Inflammatory macrophage (primary cell): Measurements from ENCODE around the gene PLPP4.
A peak's percentile ranks its signal among the peaks of the same experiment; 100 is the strongest.

Experiments used
- DNase-seq, 2 donors: peaks; one replicate each; pipeline ENCODE4 v3.0.0-alpha.2; 2020 to 2022

PLPP4 gene

GRCh38 chr10:120580918-120581895 is 124.2 kb downstream of the PLPP4 start:
- DNase-seq, result no peak

DNA sequence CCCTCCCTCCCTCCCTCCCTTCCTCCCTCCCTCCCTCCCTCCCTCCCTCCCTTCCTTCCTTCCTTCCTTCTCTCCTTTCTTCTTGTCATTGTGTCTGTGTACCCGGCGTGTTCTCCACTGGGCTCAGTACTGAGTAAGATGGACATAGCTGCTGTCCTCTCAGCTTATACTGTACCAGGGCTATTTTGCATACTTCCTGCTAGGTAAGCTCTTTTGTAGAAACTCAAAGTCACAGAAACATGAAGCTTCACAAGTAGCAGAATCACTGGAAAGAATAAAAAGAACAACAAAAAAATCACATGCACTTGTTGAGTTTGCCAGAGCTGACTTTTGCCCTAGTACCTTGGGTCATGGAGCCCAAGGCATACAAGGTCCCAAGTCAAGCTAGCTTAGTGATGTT is 125.7 kb downstream of the PLPP4 start:
- DNase-seq, result no peak

DNA sequence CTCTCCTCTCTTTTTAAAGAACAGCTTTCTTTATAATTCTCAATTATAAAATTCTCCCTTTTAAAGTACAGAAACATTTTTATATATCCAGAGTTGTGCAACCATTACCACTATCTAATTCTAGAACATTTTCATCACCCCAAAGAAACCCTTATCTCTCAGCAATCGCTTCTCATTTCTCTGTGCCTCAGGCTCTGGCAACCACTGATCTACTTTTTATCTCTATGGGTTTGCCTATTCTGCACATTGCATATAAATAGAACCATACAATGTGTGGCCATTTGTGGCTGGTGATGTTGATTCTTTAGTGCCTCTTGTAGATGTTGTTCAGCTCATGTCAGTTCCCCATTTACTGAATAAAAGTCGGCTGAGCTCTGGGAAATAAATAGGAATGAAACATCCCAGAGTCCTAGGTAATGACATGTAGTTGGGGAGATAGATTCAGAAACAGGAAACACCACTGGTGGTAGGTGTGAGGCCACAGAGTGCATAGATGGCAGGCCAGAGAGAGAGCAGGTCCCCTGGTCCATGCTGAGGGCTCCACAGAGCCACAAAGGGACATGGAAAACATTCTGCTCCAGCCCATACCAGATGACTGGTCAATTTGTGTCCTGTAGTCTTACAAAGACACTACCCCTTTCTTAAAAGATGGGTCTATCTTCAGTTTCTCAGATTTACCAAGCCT is 126.5 kb downstream of the PLPP4 start:
- no peak for DNase-seq

DNA sequence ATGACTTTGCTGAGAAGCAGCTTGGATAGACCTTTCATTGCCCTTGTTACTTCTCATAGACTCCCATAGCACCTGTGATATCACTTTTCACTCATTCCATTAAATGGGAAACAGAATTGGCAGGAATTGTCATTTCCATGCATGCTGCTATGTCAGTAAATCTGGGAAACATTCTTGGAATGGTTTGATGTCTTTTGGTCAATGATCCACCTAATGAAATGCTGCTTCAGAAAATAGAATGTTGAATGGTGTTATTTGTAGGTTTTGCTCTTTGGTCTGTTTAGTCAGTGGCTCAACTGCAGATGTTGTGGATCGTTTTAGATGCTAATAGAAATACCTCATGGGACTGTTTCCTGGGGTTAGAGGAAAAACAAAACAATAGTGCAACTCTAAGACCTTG is 127.8 kb downstream of the PLPP4 start:
- no peak for DNase-seq

- no peak for DNase-seq
Measured at GRCh38 chr10:120586471-120586872, 129.4 kb downstream of the PLPP4 start.

DNA sequence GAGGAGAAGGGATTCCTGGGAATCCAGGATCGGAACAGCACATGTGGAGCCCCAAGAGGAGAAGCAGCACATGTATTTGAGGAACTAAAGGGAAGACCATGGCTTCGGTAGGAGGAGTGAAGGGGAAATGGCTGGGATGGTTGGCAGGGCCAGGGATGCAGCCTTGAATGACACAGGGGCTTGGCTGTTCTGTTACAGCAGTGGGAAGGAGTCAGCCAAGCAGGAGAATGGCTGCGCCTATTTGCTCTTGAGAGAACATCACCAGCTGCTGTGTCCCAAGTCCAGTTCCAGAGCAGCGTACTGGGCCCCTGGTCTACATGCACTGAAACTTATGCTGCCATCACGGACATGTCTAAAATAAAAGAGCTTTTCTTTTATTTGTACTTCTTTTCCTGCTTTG is 130.0 kb downstream of the PLPP4 start:
- DNase-seq, result no peak

GRCh38 chr10:120588311-120588710 is 131.3 kb downstream of the PLPP4 start:
- DNase-seq, result no peak

- DNase-seq, result no peak
Measured at GRCh38 chr10:120593693-120594092, 136.7 kb downstream of the PLPP4 start.

DNA sequence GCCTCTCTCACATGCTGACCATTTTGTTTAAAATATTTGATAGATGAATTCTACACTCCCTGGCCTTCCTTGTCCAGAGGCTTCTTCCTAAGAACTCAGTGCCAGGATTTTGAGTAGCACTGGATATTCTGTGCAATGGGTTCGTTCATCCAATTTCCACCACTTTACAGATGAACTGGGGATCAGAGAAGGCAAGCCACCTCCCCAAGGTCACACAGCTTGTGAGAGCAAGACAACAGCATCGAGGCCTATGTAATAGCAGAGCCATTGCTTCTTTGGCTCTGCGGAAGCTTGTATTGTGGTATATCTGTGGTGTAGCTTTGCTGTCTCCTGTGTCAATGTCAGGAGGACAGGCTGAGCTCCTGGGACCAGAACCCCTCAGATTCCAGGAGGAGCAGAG is 140.9 kb downstream of the PLPP4 start:
- no peak for DNase-seq

GRCh38 chr10:120598386-120598785 is 141.4 kb downstream of the PLPP4 start:
- peak in 1 of 2 donors; percentile 22 for DNase-seq

DNA sequence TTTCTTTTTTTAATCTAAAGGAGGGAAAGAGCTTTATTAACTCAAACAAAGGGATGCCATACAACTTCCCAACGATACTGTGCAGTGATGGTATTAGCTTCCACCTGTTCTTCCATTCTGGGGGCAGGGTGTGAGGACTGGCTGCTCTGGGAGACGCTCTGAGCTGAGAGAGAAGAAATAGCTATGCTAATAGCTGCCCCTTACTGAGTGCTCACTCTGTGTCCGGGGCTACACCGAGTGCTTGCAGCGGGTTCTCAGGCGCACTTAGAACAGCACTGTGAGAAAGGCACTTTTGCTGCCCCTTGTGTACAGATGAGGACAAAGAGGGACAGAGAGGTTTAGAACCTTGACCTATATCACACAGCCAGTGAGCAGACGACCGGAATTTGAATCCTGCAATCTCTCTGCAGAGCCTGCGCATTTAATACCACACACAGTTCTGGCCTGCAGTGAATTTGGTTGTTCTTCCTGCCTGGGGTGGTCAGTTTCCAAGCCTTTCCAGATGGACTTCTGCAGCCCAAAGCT is 142.2 kb downstream of the PLPP4 start:
- DNase-seq, result no peak

DNA sequence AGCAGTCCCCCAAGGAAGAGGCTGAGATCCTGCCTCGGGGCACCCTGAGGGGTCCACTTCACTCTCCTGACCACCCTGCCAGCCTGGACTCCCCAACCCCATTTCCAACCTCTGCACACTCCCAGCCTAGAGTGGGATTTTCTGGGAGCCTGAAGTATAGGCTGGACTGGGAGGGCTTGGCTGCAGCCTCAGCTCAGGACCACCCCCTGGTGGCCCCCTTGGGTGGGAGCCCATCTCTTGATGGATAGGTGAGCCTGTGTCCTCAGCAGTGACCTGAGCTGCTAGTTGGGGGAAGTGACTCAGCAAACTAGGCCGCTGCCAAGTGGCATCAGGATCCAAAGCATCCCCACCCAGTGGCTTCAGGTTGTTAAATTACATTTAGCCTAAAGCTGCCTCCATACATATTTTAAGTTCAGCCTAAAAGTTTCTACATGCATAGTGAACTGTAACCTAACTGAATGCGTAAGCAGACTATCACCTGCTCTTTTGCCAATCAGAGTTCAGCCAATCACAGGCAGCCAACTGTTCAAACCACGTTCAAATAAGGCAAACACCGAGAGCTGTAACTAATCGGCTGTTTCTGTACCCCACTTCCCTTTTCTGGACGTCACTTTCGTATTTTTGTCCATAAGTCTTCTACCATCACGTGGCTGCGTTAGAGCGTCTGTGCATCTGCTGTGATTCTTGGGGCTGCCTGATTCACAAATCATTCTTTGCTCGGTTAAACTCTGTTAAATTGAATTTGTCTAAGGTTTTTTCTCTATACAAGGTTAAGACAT is 144.0 kb downstream of the PLPP4 start:
- peak; percentile 46 to 54 for DNase-seq

- DNase-seq, result no peak
Measured at GRCh38 chr10:120601999-120602398, 145.0 kb downstream of the PLPP4 start.

- DNase-seq, result no peak
Measured at GRCh38 chr10:120605410-120605809, 148.4 kb downstream of the PLPP4 start.

DNA sequence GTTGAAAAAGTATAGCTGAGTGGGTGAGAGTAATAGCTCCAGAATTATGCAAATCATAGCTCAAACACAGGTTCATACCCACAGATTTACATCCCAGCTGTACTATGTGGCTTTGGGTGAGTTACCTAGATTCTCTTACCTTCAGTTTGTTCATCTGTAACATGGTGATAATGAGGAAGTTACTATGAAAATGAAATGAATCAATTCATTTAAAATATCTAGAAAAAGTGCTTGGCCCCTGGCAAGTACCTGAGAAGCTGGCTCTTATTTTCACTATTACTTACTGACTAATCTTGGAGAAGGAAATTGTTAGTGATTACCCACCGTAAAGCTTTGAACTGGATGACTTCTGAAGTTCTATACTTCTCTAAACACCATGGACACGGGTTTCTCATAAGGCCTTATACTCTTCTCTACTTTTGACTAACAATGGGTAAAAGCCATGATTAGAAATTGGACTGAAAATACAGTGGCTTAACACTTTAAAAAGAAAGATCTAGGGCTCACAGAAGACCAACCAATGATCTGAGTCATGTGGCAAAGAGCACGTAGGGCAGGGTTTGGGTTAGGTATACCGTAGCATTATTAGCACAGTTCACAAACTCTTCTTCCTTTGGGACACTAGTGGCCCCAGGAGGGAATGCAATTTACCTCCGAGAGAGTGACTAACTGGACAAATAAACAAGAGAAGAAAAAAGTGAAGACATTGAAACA is 149.2 kb downstream of the PLPP4 start:
- DNase-seq, result no peak

- no peak for DNase-seq
Measured at GRCh38 chr10:120607016-120607709, 150.1 kb downstream of the PLPP4 start.

DNA sequence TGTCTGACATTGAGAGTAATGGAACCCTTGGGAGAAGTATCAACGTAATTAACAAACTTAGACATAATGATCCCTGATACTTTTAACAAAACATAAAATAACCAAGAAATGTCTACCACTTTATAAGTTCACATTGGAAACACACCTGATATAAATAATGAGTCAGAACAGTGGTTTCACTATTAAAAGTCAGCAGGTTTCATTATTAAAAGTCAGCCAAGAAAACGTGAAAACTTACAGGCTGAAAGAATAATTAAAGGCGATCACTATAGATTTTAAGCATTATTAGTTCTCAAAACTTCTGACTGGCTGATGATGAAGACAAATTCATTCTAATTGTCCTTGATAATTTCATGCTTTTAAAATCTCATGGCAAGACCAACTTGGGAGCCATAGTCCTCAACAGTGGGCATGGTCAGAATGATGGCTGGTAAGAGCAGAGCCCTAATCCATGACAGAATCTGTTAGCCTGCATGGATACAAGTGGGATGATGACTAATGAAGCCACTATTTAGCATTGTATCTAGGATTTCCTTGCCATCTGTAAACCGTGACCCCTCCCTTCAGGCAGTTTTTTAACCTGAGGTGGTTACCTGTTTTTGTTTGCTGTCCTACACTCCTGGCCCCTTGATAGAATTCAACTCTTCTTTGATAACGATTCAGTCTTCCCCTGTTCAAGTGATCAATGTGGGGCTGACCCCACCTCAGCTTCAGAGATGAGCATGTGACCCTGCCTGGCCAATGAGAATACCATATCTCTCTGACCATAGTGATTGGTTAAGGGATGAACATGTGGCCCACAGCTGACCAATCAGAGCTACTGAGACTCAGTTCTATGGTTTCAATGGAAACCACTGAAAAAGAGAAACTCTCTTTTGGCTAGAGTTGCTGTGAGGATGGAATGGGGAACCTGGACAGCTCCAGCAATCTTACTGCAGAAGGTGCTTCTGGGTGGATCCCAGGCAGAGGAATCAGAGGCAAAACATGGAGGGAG is 151.0 kb downstream of the PLPP4 start:
- DNase-seq, result no peak

GRCh38 chr10:120609006-120609405 is 152.0 kb downstream of the PLPP4 start:
- DNase-seq, result no peak

- DNase-seq, result peak; percentile 49 to 60
Measured at GRCh38 chr10:120610791-120611190, 153.8 kb downstream of the PLPP4 start.

DNA sequence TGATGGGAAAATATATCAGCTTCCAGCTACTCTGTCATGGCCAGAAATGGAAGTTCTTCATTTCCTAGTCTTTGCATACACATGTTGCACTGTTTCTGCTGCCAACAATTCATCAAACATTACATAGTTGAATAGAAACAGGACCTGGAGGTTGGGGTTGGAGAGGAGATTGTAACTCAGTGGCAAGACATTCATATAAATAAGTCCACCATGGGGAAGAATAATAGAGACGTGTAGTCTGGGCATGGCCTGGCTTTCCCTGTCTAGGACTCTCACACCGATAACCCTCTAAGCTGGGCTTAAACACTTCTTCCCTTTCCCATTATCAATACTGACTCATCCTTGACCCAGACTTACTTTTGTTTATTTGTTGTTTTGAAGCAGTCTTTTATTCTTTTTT is 155.7 kb downstream of the PLPP4 start:
- DNase-seq, result no peak
